H1 (cell line): ENCODE data around the gene GIMAP2. TPM values are rescaled to one million over a fixed set of nuclear protein-coding genes. Genes with fewer than 3 reads are reported as not detected.

Experiments used
- CTCF ChIA-PET: fragments of 300-600 bp; sonication (Branson Sonifier 250); formaldehyde crosslinking; loops from one replicate; lab custom pipeline; 2021; ENCODE audit not compliant: partially characterized antibody; lab: Charles Lee
- POLR2A ChIA-PET: fragments of 300-600 bp; sonication (Branson Sonifier 250); formaldehyde crosslinking; loops from one replicate; lab custom pipeline; 2021; ENCODE audit warnings: inconsistent platforms; ENCODE audit not compliant: partially characterized antibody; lab: Charles Lee
- DNase-seq, 2 experiments: peaks; one replicate each; pipeline versions ENCODE4 v3.0.0 to v3.0.0-alpha.2; 2010 to 2022; ENCODE audit warnings: low spot score in 2 of 2, low read depth in 1 of 2, mixed read lengths in 1 of 2
- FAIRE-seq: peaks from 2 replicates; lab custom pipeline; 2011; peaks lifted over from hg19 to GRCh38; lab: Jason Lieb, UNC
- H2AFZ ChIP-seq: 2 replicates; pipeline ENCODE4 v1.8.1; 2012; ENCODE audit warnings: low read length, inconsistent platforms
- H2AK5ac ChIP-seq: 2 replicates; pipeline ENCODE4 v1.6.1; 2013; ENCODE audit warnings: low read depth, low read length
- H2BK120ac ChIP-seq: replicated peaks from 2 replicates; pipeline ENCODE3; 2013; ENCODE audit warnings: low read depth, low read length, inconsistent platforms
- H2BK12ac ChIP-seq: 2 replicates; pipeline ENCODE4 v1.6.1; 2013; ENCODE audit warnings: low read depth, low read length
- H2BK15ac ChIP-seq: 2 replicates; pipeline ENCODE4 v1.6.1; 2013; ENCODE audit warnings: low read length
- H2BK20ac ChIP-seq: 2 replicates; pipeline ENCODE4 v1.6.1; 2013; ENCODE audit warnings: low read length
- H2BK5ac ChIP-seq: 2 replicates; pipeline ENCODE4 v1.6.1; 2013; ENCODE audit warnings: low read depth, low read length
- H3K14ac ChIP-seq: 2 replicates; pipeline ENCODE4 v1.6.1; 2013; ENCODE audit warnings: inconsistent platforms; ENCODE audit not compliant: insufficient read length
- H3K18ac ChIP-seq: 2 replicates; pipeline ENCODE4 v1.6.1; 2013; ENCODE audit warnings: low read length; ENCODE audit errors: extremely low read depth
- H3K23ac ChIP-seq: 2 replicates; pipeline ENCODE4 v1.6.1; 2013; ENCODE audit warnings: inconsistent platforms; ENCODE audit not compliant: insufficient read length
- H3K23me2 ChIP-seq: 2 replicates; pipeline ENCODE4 v1.6.1; 2013; ENCODE audit warnings: low read depth, low read length
- H3K27ac ChIP-seq: 2 replicates; pipeline ENCODE4 v1.6.1; 2011; ENCODE audit warnings: low read depth, low read length, inconsistent platforms
- H3K27me3 ChIP-seq, 4 experiments: replicated peaks in 1 of 4; 1 replicate in 1 of 4; 2 replicates in 3 of 4; pipeline versions ENCODE4 v1.6.1 to v1.8.1; 2011 to 2013; ENCODE audit warnings: low read length in 3 of 4, mild to moderate bottlenecking in 3 of 4, inconsistent platforms in 2 of 4, mixed read lengths in 2 of 4, moderate library complexity in 1 of 4; ENCODE audit not compliant: control insufficient read depth in 3 of 4, insufficient read depth in 3 of 4; ENCODE audit errors: extremely low read depth in 1 of 4
- H3K36me3 ChIP-seq, 4 experiments: 2 replicates each; pipeline versions ENCODE4 v1.6.1 to v1.8.1; 2011 to 2013; ENCODE audit warnings: mild to moderate bottlenecking in 4 of 4, low read length in 3 of 4, moderate library complexity in 2 of 4, control low read depth in 1 of 4, inconsistent platforms in 1 of 4; ENCODE audit not compliant: insufficient read depth in 4 of 4, control insufficient read depth in 2 of 4
- H3K4ac ChIP-seq: replicated peaks from 2 replicates; pipeline ENCODE3; 2013; ENCODE audit warnings: low read length, low read depth, mixed read lengths, inconsistent platforms; ENCODE audit not compliant: insufficient read length
- H3K4me1 ChIP-seq, 4 experiments: replicated peaks in 1 of 4; 1 replicate in 1 of 4; 2 replicates in 3 of 4; pipeline versions ENCODE4 v1.6.1 to v1.8.1; 2011 to 2013; ENCODE audit warnings: low read length in 3 of 4, inconsistent platforms in 2 of 4, mixed read lengths in 1 of 4; ENCODE audit not compliant: insufficient read depth in 4 of 4, control insufficient read depth in 3 of 4
- H3K4me2 ChIP-seq, 2 experiments: 2 replicates each; pipeline versions ENCODE4 v1.6.1 to v1.8.1; 2011 to 2013; ENCODE audit warnings: low read depth in 2 of 2, low read length in 2 of 2, control low read depth in 1 of 2, inconsistent platforms in 1 of 2, mild to moderate bottlenecking in 1 of 2; ENCODE audit not compliant: insufficient read depth in 1 of 2
- H3K4me3 ChIP-seq, 4 experiments: fragments of 200-600, 300-600 bp in 1 of 4; sonication (generic), shearing (Covaris generic), sonication (Bioruptor Twin) in 1 of 4; 2 replicates each; pipeline versions ENCODE4 v1.5.1 to v1.8.1; 2011 to 2016; ENCODE audit warnings: low read length in 4 of 4, low read depth in 3 of 4, control low read depth in 2 of 4, inconsistent platforms in 2 of 4, mild to moderate bottlenecking in 2 of 4, mixed read lengths in 1 of 4, moderate library complexity in 1 of 4; ENCODE audit not compliant: insufficient read depth in 2 of 4; ENCODE audit errors: extremely low read depth in 1 of 4
- H3K56ac ChIP-seq: replicated peaks from 2 replicates; pipeline ENCODE3; 2013; ENCODE audit warnings: low read depth, mild to moderate bottlenecking, mixed read lengths, low read length, inconsistent platforms; ENCODE audit not compliant: insufficient read length
- H3K79me1 ChIP-seq: 2 replicates; pipeline ENCODE4 v1.6.1; 2013; ENCODE audit warnings: low read depth, low read length, control low read depth
- H3K79me2 ChIP-seq, 2 experiments: 2 replicates each; pipeline versions ENCODE4 v1.6.1 to v1.8.1; 2012 to 2013; ENCODE audit warnings: low read length in 2 of 2, mild to moderate bottlenecking in 2 of 2, inconsistent platforms in 1 of 2; ENCODE audit not compliant: insufficient read depth in 2 of 2, control insufficient read depth in 1 of 2
- H3K9ac ChIP-seq, 4 experiments: replicated peaks in 1 of 4; 1 replicate in 1 of 4; 2 replicates in 3 of 4; pipeline versions ENCODE4 v1.6.1 to v1.8.1; 2011 to 2013; ENCODE audit warnings: low read depth in 3 of 4, low read length in 3 of 4, control low read depth in 2 of 4, mild to moderate bottlenecking in 2 of 4, moderate library complexity in 2 of 4, inconsistent platforms in 1 of 4; ENCODE audit errors: extremely low read depth in 1 of 4
- H3K9me3 ChIP-seq, 2 experiments: 2 replicates each; pipeline versions ENCODE4 v1.6.1 to v1.8.1; 2012 to 2013; ENCODE audit warnings: mild to moderate bottlenecking in 2 of 2, moderate library complexity in 2 of 2, control low read depth in 1 of 2, inconsistent platforms in 1 of 2, low read depth in 1 of 2, low read length in 1 of 2, mixed read lengths in 1 of 2; ENCODE audit not compliant: insufficient read depth in 2 of 2
- H4K20me1 ChIP-seq, 2 experiments: replicated peaks in 1 of 2; 2 replicates each; pipeline versions ENCODE3 to v1.8.1; 2011 to 2013; ENCODE audit warnings: inconsistent platforms in 2 of 2, low read length in 2 of 2, mild to moderate bottlenecking in 1 of 2; ENCODE audit not compliant: insufficient read depth in 2 of 2, control insufficient read depth in 1 of 2
- H4K5ac ChIP-seq: 2 replicates; pipeline ENCODE4 v1.6.1; 2013; ENCODE audit warnings: low read length, low read depth, mixed read lengths, inconsistent platforms; ENCODE audit not compliant: insufficient read length
- H4K8ac ChIP-seq: 2 replicates; pipeline ENCODE4 v1.8.0; 2013; ENCODE audit warnings: mild to moderate bottlenecking, moderate library complexity, low read length, inconsistent platforms; ENCODE audit not compliant: insufficient read depth; ENCODE audit errors: extremely low read depth
- H4K91ac ChIP-seq: replicated peaks from 2 replicates; pipeline ENCODE3; 2013; ENCODE audit warnings: low read length, mixed read lengths, inconsistent platforms; ENCODE audit not compliant: insufficient read length
- ATF3 ChIP-seq: IDR thresholded peaks from 2 replicates; pipeline ENCODE4 v1.6.1; 2011; ENCODE audit warnings: low read depth, mild to moderate bottlenecking, low read length; ENCODE audit not compliant: insufficient read depth
- CREB1 ChIP-seq: IDR thresholded peaks from 2 replicates; pipeline ENCODE4 v1.6.1; 2012; ENCODE audit warnings: inconsistent platforms
- EGR1 ChIP-seq: IDR thresholded peaks from 2 replicates; pipeline ENCODE4 v1.6.1; 2011; ENCODE audit warnings: low read depth, low read length, borderline replicate concordance
- HDAC6 ChIP-seq: IDR thresholded peaks from one replicate; pipeline ENCODE4 v1.7.1; 2012; ENCODE audit warnings: low read depth, mild to moderate bottlenecking, inconsistent platforms, low read length, moderate library complexity
- KDM1A ChIP-seq: fragments of 200-600, 300-600 bp; sonication (generic); IDR thresholded peaks from 2 replicates; pipeline ENCODE4 v1.7.1; 2016; ENCODE audit warnings: mild to moderate bottlenecking, low read length, borderline replicate concordance
- MAX ChIP-seq: IDR thresholded peaks from 2 replicates; pipeline ENCODE4 v1.6.1; 2012; ENCODE audit warnings: inconsistent platforms
- NANOG ChIP-seq: IDR thresholded peaks from 2 replicates; pipeline ENCODE4 v1.6.1; 2011; ENCODE audit warnings: low read length, low read depth, mild to moderate bottlenecking, inconsistent platforms; ENCODE audit not compliant: insufficient read depth, poor library complexity, severe bottlenecking
- PHF8 ChIP-seq: fragments of 200-600 bp; sonication (generic); conservative IDR thresholded peaks from 2 replicates; pipeline ENCODE4 v1.7.1; 2012; ENCODE audit warnings: low read depth, mild to moderate bottlenecking, inconsistent platforms, low read length, moderate library complexity
- POLR2AphosphoS5 ChIP-seq: IDR thresholded peaks from 2 replicates; pipeline ENCODE4 v1.6.1; 2011; ENCODE audit warnings: low read depth, low read length
- RFX5 ChIP-seq: IDR thresholded peaks from 2 replicates; pipeline ENCODE4 v1.6.1; 2011; ENCODE audit warnings: low read depth, low read length, improper control_type of control experiment, borderline replicate concordance
- SIN3A ChIP-seq, 2 experiments: IDR thresholded peaks in 1 of 2; conservative IDR thresholded peaks in 1 of 2; 2 replicates each; pipeline ENCODE4 v1.6.1; 2011 to 2012; ENCODE audit warnings: low read length in 2 of 2, improper control_type of control experiment in 1 of 2, low read depth in 1 of 2, mild to moderate bottlenecking in 1 of 2
- SP2 ChIP-seq: IDR thresholded peaks from 2 replicates; pipeline ENCODE4 v1.6.1; 2012; ENCODE audit warnings: mild to moderate bottlenecking, low read length, inconsistent platforms
- TCF12 ChIP-seq: IDR thresholded peaks from 2 replicates; pipeline ENCODE4 v1.6.1; 2011; ENCODE audit warnings: low read depth, mild to moderate bottlenecking, low read length
- ZNF274 ChIP-seq: IDR thresholded peaks from 2 replicates; pipeline ENCODE4 v1.7.0; 2012; ENCODE audit warnings: low read length, borderline replicate concordance; ENCODE audit errors: extremely low read depth
- WGBS, 2 experiments: shearing (Covaris generic) in 1 of 2; methylation state at CpG; one replicate each; pipeline versions ENCODE4 v1.1.6 to v1.1.7; 2013 to 2015; ENCODE audit warnings: low lambda C conversion rate in 2 of 2, mixed read lengths in 2 of 2, inconsistent platforms in 1 of 2, low coverage in 1 of 2, missing lambda C conversion rate in 1 of 2; ENCODE audit not compliant: insufficient replicate concordance in 2 of 2, insufficient coverage in 1 of 2, insufficient read length in 1 of 2; ENCODE audit errors: extremely low coverage in 1 of 2, missing lambda C conversion rate in 1 of 2; 5-methylcytosine and 5-hydroxymethylcytosine counted together
- polyA plus RNA-seq, 7 experiments: library from polyadenylated mRNA; depleted of rRNA in 3 of 7; stranded (reverse) in 5 of 7; unstranded in 2 of 7; fragments of >200 nt in 5 of 7; fragments of 200-250 nt in 2 of 7; gene quantifications; 1 replicate in 5 of 7; 2 replicates in 1 of 7; 4 replicates in 1 of 7; pipeline versions ENCODE4 v1.2.1 to v1.2.3, GENCODE V29; 2011 to 2013; ENCODE audit warnings: missing spikeins in 2 of 7, mixed read lengths in 2 of 7
- total RNA-seq: library from RNA; stranded (reverse); fragmentation: NEBNext Ultra II Directional; extraction: Animal tissue kit (Norgen Biotek cat#: 25700); gene quantifications from 2 replicates; pipeline ENCODE4 v1.2.1, GENCODE V29; 2021

Gene GIMAP2
- total and polyA plus RNA-seq, 2 of the 8 experiments (the other 6 are each of a cell fraction or from before 2014, with no cell fraction given), result not detected

GRCh38 chr7:150642926-150643325 lies 42.6 kb upstream of the GIMAP2 start:
- Histone ChIP-seq H3K36me3 (no peaks in the 10 kb centered on the region), H3K56ac (no peak overlapping the region), H4K20me1 (no peaks in the 10 kb centered on the region), H3K27me3 (no peaks in the 10 kb centered on the region), H4K91ac (no peak overlapping the region), H3K4me3 (no peak overlapping the region), H4K5ac (no peak overlapping the region), H3K27ac (no peak overlapping the region), H2BK20ac (no peak overlapping the region), H3K79me1 (no peaks in the 10 kb centered on the region), H2AFZ (no peak overlapping the region), H3K23me2 (no peaks in the 10 kb centered on the region), H3K79me2 (no peaks in the 10 kb centered on the region), H2BK15ac (no peak overlapping the region), H3K4me1 (no peaks in the 10 kb centered on the region), H3K18ac (no peak overlapping the region), H3K4me2 (no peak overlapping the region), H2BK5ac (no peak overlapping the region), H3K9ac (no peak overlapping the region), H2BK120ac (no peak overlapping the region), H3K9me3 (0 out of 4 replicates have a peak, but pooled peaks cover 0 to 5% of the 10 kb centered on the region in 2 experiments), H3K23ac (no peak overlapping the region), H3K14ac (no peak overlapping the region), H2AK5ac (no peak overlapping the region), H2BK12ac (no peak overlapping the region), H4K8ac (0 out of 2 replicates have a peak overlapping the region, but pooled peaks have one; percentile 51), H3K4ac (no peak overlapping the region)
- DNase-seq (no peak), FAIRE-seq (no peak)
- WGBS, 2 experiments, result 86% methylated on average over 5 of the region's 5 CpGs; no CpG with 5 or more reads in 1 of the 2 experiments
- CTCF ChIA-PET, result no interaction called here
- POLR2A ChIA-PET, result no interaction called here
- TF ChIP-seq SIN3A (conservative IDR thresholded peaks at IDR 0.05 in 1 of 2, IDR thresholded peaks at IDR 0.05 in 1 of 2; ENCODE audit: low read depth in 1 of 2, low read length in 2 of 2) (no peak), RFX5 (no peak), ATF3 (no peak), PHF8 (no peak), NANOG (no peak), KDM1A (no peak), ZNF274 (no peak), SP2 (no peak), HDAC6 (no peak), POLR2AphosphoS5 (no peak), EGR1 (no peak), TCF12 (no peak), MAX (no peak), CREB1 (no peak)
